LNCaP clone FGC (cell line): ENCODE results near the gene PLEKHD1.

ENCODE experiments used
- DNase-seq: peaks from one replicate; pipeline ENCODE4 v3.0.0-alpha.2; 2011; ENCODE audit warnings: low read depth
- H3K4me3 ChIP-seq: 2 replicates; pipeline ENCODE4 v1.5.1; 2011; ENCODE audit warnings: mild to moderate bottlenecking, low read depth, low read length, control low read depth
- TF ChIP-seq, protein P1 (sequence below): IDR thresholded peaks from 2 replicates; pipeline ENCODE4 v1.5.1; 2012; ENCODE audit warnings: mild to moderate bottlenecking; ENCODE audit not compliant: control insufficient read depth, insufficient read depth; ENCODE audit errors: extremely low read depth

Gene PLEKHD1

DNA sequence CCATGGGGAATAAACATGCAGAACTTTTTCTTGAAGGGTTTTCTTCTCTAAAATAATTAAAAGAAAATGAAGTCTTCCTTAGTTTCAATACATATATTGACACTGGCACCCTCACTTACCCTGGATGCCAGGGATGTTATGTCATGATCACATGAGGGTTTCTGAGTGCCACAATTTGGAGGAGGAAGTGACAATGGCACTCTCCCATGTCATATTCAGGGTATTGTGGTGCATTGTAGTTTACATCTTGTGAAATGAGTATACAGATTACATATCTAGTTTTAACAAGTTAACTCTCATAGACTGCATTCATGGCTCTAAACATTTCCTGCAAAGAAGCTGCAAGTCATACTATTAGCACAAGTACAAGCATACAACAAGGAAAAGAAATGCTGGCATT, 52.4 kb downstream of the PLEKHD1 start:
- DNase-seq: no peak
- H3K4me3 ChIP-seq: no peak overlapping the region
- TF ChIP-seq, protein P1, sequence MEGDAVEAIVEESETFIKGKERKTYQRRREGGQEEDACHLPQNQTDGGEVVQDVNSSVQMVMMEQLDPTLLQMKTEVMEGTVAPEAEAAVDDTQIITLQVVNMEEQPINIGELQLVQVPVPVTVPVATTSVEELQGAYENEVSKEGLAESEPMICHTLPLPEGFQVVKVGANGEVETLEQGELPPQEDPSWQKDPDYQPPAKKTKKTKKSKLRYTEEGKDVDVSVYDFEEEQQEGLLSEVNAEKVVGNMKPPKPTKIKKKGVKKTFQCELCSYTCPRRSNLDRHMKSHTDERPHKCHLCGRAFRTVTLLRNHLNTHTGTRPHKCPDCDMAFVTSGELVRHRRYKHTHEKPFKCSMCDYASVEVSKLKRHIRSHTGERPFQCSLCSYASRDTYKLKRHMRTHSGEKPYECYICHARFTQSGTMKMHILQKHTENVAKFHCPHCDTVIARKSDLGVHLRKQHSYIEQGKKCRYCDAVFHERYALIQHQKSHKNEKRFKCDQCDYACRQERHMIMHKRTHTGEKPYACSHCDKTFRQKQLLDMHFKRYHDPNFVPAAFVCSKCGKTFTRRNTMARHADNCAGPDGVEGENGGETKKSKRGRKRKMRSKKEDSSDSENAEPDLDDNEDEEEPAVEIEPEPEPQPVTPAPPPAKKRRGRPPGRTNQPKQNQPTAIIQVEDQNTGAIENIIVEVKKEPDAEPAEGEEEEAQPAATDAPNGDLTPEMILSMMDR: no peak

DNA sequence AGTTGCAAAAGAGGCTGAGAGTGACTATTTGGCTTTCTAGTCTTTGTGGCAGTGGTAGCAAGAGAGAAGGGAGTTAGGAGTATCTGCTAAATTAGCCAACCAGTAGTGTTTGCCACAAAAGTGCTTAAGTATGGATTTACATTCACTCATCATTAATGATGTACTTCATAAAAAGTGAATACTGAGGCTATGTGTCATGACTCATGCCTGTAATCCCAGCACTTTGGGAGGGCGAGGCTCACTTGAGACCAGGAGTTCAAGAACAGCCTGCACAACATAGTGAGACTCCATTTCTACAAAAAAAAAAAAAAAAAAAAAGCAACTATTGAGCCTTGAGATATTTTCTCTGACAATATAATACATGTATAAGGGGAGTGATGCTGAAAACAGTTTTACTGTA, 53.4 kb downstream of the PLEKHD1 start:
- H3K4me3 ChIP-seq: no peak overlapping the region
- TF ChIP-seq, protein P1: no peak

DNA sequence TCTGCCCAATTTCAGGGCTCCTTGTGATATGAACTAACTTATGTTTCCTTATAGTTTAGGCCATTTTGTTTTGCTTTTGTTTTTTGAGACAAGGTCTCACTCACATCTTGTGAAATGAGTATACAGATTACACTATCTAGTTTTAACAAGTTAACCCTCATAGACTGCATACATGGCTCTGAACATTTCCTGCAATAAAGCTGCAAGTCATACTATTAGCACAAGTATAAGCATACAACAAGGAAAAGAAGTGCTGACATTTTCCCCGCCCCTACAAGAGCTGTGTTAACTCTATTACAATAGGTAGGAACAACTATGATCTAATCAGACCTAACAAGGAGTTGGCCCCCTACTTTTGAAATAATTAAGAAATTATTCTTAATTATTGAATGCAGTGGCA, 54.2 kb downstream of the PLEKHD1 start:
- TF ChIP-seq, protein P1: no peak
- no peak overlapping the region for H3K4me3 ChIP-seq
- DNase-seq: no peak

More for the DNA sequence above, 53.4 kb downstream of the PLEKHD1 start:
- DNase-seq: no peak

DNA sequence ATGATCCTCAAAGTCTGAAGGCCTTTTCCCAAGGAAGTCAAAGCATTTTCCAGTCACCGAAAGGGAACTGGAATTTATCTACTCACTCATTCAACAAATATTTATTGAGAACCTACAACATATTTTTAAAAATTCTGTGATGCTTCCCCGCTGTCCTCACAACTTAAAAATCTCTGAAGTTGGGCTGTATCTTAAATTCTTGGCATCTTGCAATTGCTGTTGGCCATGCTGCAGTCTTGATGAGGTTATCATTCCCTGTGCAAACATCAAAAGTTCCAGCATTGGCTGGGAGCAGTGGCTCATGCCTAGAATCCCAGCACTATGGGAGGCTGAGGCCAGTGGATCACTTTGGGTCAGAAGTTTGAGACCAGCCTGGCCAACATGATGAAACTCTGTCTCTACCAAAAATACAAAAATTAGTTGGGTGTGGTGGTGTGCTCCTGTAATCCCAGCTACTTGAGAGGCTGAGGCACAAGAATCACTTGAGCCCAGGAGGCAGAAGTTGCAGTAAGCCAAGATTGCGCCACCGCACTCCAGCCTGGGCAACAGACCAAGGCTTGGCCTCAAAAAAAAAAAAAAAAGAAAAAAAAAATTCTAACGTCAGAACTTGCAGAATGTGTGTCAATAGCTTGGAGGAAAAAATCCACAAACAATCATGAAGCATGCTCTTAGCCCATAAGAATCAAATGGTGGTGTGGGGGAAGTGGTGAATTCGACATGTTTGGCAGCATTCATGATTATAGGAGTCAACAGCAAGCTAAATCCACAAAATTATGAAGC, 55.3 kb downstream of the PLEKHD1 start:
- DNase-seq: no peak
- TF ChIP-seq, protein P1: no peak
- no peak overlapping the region for H3K4me3 ChIP-seq

DNA sequence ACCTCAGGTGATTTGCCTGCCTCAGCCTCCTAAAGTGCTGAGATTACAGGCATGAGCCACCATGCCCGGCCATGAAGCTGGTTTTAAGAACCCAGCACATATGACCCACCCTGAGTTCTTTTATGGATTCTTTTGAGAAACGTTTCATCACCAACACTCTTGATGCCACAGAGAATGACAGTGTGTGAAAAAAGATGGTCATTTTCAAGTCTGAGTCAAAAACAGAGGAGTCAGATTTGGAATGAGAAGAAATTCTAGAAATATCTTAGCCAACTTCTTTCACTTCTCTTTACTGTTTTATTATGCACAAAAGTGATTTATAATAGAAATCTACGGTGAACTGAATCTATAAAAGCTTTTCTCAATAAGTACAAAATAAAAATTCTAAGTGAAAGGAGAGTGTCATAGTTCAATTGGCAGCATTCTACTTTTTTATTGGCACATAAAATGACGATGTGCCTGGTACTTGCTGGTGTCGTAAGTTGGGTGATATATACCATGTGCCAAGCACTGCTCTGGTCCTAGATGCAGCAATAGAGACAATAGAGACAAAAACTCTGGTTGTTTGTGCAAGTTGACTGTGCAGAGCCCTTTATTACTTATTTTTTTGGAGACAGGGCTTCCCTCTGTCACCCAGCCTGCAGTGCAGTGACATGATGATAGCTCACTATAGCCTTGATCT, 56.3 kb downstream of the PLEKHD1 start:
- TF ChIP-seq, protein P1: no peak
- H3K4me3 ChIP-seq: no peak overlapping the region
- DNase-seq: no peak

DNA sequence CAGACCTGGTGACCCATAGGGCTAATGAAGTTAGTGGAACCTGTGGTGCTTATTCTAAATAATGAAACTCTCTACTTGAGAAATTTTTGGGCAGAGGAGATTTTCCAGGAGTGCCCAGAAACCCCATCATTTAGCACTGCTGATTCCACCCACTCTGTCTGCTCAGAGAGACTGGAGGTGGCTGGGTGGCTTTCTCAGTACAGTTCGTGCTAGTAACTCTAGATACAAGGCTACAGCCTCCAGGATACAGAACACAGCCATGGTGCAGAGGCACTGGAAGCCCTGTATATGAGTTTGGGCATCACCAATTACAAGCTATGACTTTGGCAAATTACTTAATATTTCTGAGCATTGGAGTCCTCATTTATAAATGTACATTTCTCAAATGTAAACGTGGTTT, 57.8 kb downstream of the PLEKHD1 start:
- DNase-seq: no peak
- no peak overlapping the region for H3K4me3 ChIP-seq
- TF ChIP-seq, protein P1: no peak
